Left renal pelvis (tissue), 4 donors: ENCODE measurements around the gene CD47. TPM values are rescaled to one million over a fixed set of nuclear protein-coding genes. Genes with fewer than 3 reads are reported as not detected.

Source experiments
- DNase-seq, 4 donors: peaks; one replicate each; pipeline ENCODE4 v3.0.0-alpha.2; 2013; ENCODE audit warnings: low read depth in 4 of 4, low spot score in 3 of 4
- polyA plus RNA-seq, 4 donors: library from polyadenylated mRNA; unstranded; fragments of 120-200 nt; gene quantifications; one replicate each; pipeline ENCODE4 v1.2.1, GENCODE V29; 2013; ENCODE audit not compliant: insufficient read length in 4 of 4

Gene CD47
- polyA plus RNA-seq, 4 donors: 68.2 to 85.7 (median 76.7) TPM

DNA sequence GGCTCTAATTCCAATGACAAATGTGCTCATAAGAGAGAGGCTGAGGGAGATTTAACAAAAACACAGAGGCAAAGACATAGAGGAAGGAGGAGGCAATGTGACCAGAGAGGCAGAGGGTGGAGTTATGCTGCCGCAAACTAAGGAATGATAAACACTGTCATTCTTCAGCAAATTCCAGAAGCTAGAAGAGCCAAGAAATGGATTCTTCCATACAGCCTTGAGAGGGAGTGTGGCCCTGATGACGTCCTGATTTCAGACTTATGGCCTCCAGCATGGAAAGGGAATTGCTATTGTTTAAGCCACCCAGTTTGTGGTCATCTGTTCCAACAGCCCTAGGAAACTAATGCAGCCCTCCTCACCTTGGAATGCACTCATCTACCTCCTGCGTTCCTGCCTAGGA is 30.5 kb downstream of the CD47 start:
- no peak for DNase-seq

DNA sequence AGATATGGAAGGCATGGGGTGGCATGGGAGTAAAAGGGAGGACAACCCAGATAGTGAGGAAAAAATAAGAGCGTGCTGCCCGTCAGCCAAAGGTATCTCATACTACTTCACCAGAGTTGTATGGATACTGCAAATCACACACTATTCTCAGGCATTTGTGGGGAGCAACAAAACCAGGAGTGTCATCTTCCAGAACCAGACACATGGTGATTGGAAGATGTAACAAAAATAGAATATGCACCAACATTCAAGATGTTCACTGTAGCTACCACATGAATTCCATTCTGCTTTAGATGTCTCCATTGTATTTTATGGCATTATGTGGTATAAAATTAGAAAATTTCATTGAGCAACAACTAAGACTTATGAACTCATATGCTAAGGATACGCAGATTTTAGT is 34.9 kb downstream of the CD47 start:
- DNase-seq: no peak

DNA sequence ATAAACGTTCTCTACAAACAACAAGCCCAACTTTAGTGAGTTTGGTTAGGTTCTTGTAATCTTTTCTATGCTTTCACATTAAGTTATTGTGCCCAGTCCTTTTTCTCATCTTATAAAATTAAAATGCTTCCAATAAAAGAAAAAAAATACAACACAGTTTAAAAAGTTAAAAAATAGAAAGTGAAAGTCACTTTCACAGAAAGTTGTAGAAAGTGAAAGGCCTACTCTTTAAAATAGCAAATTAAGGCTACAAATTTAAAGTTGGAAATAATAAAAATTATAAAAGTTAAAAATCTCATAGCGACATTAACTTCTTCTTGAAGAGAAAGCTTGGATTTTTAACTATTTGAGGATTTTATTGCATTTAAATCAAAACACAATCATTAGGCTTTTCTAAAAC is 35.9 kb downstream of the CD47 start:
- no peak for DNase-seq

- DNase-seq: no peak
Measured at GRCh38 chr3:108053483-108053882, 37.3 kb downstream of the CD47 start.

DNA sequence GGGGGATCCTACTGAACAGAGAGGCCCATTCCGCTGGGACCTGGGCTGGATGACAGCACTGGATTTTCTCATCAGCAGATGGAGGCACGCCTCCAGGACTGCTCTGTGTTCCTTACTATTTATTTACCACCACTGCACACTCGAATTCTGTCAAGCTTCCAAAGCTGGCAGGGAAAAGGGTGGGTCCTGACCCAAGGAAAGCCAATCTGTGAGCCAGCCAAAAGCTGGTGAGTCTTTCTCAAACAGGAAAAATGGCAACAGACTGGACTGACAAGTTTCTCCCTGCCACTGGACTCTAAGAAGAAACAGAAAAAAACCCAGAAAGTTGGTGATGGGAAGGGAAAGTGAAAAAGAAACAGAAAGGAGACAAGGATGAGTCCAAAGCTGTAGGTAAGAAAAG is 37.8 kb downstream of the CD47 start:
- no peak for DNase-seq

DNA sequence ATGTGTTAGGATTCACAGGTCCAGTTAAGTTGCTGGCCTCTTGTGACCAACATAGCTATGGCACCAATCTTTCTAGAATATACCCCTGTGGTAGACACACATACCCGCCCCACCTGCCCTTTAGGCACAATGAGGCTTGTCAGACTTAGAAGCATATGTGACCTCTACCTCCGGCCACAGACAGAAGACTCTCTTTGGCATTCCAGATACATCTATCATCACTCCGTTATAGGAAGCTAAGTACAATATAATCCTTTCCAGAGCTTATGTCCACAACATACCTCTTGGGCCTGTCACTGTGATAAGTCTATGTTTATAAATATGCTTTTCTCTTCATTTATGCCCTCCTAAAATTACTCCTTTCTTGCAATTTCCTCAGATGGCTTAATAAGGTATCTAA is 39.8 kb downstream of the CD47 start:
- DNase-seq: no peak

DNA sequence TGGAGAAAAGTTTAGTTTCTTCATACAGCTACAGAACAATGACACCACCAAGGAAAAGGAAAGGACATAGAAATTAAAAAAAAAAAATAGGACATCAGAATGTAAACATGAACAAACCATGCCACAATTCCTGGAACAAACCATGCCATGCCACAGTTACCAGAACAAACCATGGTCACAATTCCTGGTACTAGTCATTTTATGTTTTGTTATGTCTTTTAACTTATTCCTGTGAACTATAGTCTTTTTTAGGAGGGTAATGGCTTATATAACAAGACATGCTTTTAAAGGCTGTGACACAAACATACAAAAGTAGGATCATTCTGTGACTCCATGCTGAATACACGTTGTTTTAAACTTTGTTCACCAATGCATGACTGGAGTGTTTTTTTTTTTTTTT is 42.8 kb downstream of the CD47 start:
- DNase-seq: no peak

- DNase-seq: no peak
Measured at GRCh38 chr3:108046247-108046646, 44.6 kb downstream of the CD47 start.

GRCh38 chr3:108044699-108045098 is 46.1 kb downstream of the CD47 start:
- DNase-seq: no peak

GRCh38 chr3:108042300-108042699 is 48.5 kb downstream of the CD47 start:
- no peak for DNase-seq

DNA sequence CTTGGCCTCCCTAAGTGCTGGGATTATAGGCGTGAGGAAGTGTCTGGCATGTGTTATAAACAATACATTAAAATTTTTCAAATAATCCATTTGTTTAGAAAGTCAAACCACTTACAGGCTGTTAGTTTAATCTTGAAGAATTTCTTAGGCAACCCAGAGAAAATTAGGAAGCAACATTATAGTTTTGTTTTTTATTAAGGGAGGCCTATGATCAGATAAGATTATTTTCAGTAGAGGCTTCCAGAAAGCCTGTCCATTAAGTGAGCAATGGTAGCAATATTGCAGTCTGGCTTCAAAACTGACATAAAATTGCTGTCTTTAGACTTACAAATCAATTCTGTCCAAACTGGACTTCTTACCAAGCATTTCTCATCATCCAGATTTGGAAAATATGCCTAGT is 49.6 kb downstream of the CD47 start:
- no peak for DNase-seq

DNA sequence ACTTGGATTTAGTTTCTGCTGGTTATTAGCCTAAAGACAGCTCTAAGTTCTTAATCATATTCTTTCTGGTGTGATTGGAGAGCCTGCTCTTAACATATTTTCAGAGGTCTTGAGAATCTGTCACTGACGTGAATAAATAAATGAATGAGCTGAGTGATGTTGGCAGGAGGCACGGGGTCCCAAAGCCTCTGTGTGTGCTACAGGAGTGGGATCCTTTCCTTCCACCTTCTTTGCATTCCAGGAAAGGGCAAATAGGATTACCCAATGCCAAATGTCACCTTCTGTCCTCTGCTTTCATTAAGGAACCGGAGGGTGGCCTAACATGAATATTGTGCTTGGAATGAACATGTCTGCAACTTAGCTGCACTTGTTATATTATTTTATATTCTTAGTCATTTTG is 53.1 kb downstream of the CD47 start:
- no peak for DNase-seq

GRCh38 chr3:108036984-108037741 is 53.7 kb downstream of the CD47 start:
- no peak for DNase-seq

- no peak for DNase-seq
Measured at GRCh38 chr3:108036401-108036800, 54.4 kb downstream of the CD47 start.

GRCh38 chr3:108035751-108036150 is 55.1 kb downstream of the CD47 start:
- DNase-seq: no peak

- no peak for DNase-seq
Measured at GRCh38 chr3:108031895-108032294, 58.9 kb downstream of the CD47 start.

DNA sequence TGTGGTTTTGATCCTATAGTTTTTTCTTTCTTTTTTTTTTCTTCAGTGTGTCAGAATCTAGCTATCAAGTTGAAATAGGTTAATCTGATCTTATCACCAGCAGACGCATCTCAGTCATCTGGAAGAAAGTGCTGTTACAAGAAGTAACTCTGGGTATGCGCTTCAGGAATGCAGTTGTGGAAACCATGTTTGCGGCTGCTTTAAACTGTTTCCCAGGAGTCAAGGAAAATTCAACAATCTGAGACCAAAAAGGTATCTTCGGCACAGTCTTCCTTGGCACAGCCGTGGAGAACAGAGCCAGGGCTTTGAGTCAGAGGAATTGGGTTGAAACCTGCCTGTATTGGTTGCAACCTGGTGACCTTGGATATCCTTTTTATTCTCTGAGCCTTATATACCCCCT is 59.9 kb downstream of the CD47 start:
- no peak for DNase-seq

GRCh38 chr3:108029466-108029865 is 61.4 kb downstream of the CD47 start:
- DNase-seq: no peak

- no peak for DNase-seq
Measured at GRCh38 chr3:108028896-108029295, 61.9 kb downstream of the CD47 start.

DNA sequence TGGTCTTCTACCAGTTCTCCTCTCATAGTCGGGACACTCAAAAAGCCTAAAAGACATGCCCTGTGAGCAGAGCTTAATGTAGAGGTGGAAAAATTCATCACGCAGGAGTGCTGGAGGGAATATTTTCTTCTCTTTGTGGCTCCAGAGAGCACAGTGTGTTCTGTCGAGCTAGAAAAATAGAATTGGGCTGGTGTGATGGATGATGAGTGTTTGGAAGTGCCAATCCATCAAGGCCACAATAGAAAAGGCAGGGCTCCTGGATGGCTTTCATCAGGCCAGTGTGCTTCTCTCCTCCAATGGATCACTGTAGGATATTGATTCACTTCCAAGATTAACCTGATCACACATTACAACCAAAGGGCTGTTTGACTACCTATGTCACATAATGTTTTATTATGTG is 65.7 kb downstream of the CD47 start:
- DNase-seq: no peak

DNA sequence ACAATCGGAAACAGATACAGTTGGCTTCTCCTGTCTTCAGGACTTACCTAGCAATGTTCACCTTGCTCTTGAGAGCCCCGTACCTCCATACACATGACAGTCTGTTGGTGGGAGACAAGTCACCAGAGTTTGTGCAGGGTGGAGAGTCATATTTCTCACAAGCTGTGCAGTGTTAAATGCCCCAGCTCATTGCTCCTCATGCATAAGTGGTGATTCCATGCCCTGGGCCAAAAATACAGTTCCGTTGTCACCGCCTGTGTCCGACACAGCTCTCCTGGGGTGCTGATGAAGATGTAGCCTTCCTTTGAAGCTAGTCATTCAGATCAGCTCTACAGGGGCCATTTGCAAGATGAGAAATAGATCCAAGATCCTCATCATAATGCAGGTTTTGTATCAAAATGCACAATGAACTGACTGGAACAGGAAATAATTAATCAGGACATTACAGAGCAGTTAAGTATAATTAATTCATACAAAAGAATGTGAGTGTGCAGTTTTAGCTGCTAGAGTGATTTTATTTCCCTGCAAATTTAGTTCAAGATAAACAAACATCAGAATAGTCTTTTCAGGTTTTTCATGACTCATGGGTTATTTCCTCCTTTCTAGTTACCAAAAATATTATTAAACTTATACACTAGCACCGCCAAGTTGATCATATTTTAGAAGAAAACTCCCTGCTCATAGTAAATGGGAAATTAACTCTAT is 66.5 kb downstream of the CD47 start:
- DNase-seq: no peak
